NCI-H2081 treated with DMSO at 0.1 percent for 48 hours (cell line): ENCODE measurements around the gene EMB.
"Not testable (repeated sequence)": the region's sequence is repeated elsewhere in the genome, so short reads cannot be mapped to it uniquely, and the experiment has no call there.

Source experiments
- DNase-seq: peaks from one replicate; lab custom pipeline; 2025; lab: John Stamatoyannopoulos, UW

The EMB gene

GRCh38 chr5:50421184-50421950 lies 19.7 kb downstream of the EMB start:
- DNase-seq: not testable (repeated sequence)

- DNase-seq: no peak
Measured at GRCh38 chr5:50420343-50420935, 20.6 kb downstream of the EMB start.

DNA sequence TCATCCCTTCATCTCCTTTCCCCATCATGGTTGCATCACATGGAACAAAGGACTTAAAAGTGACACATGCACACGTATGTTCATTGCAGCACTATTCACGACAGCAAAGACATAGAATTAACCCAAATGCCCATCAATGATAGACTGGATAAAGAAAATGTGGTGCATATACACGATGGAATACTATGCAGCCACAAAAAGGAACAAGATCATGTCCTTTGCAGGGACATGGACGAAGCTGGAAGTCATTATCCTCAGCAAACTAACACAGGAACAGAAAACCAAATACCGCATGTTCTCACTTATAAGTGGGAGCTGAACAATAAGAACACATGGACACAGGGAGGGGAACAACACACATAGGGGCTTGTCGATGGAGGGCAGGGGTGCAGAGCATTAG lies 21.4 kb downstream of the EMB start:
- DNase-seq: not testable (repeated sequence)

- not testable (repeated sequence) for DNase-seq
Measured at GRCh38 chr5:50416637-50417036, 24.5 kb downstream of the EMB start.

GRCh38 chr5:50415912-50416311 lies 25.2 kb downstream of the EMB start:
- DNase-seq: no peak

DNA sequence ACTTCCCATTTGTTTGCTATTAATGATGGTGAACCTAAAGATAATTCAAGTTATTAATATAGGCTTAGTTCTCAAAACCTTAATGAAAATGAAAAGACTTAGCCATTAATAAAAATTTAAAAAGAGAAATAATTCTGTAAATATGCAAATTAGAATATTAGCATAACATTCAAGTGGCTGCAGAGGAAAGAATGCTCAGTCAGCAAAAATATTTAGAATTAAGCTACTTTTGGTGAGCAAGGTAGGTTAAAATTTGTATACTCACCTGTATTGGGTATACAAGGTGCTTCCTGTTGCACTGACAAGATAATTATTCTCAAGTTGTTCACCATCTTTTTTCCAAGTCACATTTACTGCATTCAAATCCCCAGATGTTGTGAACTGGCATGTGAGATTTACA lies 30.2 kb downstream of the EMB start:
- not testable (repeated sequence) for DNase-seq

DNA sequence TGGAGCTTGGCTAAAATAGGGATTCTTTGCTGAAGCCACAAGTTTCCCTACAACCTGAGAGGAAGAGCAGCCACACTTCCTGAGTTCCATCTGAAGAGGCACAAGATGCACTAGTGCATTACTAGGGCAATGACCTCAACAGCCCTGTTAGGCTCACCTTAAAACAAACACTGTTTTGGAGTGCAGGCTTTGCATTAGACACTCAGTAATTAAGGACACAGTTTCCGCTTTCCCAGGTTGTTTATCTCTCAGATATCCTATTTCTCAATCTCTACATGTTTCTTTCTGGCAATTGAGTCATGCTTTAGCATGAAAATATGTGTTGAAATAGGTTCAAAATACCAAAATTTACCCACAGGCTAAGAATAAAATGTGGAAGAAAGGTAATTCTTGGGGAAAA lies 34.2 kb downstream of the EMB start:
- no peak for DNase-seq

- DNase-seq: no peak
Measured at GRCh38 chr5:50401336-50401735, 39.8 kb downstream of the EMB start.

- not testable (repeated sequence) for DNase-seq
Measured at GRCh38 chr5:50393925-50394609, 47.0 kb downstream of the EMB start.

DNA sequence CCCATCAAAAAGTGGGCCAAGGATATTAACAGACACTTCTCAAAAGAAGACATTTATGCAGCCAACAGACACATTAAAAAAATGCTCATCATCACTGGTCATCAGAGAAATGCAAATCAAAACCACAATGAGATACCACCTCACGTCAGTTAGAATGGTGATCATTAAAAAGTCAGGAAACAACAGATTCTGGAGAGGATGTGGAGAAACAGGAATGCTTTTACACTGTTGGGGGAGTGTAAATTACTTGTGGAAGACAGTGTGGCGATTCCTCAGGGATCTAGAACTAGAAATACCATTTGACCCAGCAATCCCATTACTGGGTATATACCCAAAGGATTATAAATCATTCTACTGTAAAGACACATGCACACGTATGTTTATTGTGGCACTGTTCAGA lies 48.8 kb downstream of the EMB start:
- not testable (repeated sequence) for DNase-seq

GRCh38 chr5:50384381-50384780 lies 56.7 kb downstream of the EMB start:
- DNase-seq: not testable (repeated sequence)

- DNase-seq: not testable (repeated sequence)
Measured at GRCh38 chr5:50376696-50377095, 64.4 kb downstream of the EMB start.

- not testable (repeated sequence) for DNase-seq
Measured at GRCh38 chr5:50369287-50370033, 71.6 kb downstream of the EMB start.

- DNase-seq: no peak
Measured at GRCh38 chr5:50365426-50366251, 75.4 kb downstream of the EMB start.

DNA sequence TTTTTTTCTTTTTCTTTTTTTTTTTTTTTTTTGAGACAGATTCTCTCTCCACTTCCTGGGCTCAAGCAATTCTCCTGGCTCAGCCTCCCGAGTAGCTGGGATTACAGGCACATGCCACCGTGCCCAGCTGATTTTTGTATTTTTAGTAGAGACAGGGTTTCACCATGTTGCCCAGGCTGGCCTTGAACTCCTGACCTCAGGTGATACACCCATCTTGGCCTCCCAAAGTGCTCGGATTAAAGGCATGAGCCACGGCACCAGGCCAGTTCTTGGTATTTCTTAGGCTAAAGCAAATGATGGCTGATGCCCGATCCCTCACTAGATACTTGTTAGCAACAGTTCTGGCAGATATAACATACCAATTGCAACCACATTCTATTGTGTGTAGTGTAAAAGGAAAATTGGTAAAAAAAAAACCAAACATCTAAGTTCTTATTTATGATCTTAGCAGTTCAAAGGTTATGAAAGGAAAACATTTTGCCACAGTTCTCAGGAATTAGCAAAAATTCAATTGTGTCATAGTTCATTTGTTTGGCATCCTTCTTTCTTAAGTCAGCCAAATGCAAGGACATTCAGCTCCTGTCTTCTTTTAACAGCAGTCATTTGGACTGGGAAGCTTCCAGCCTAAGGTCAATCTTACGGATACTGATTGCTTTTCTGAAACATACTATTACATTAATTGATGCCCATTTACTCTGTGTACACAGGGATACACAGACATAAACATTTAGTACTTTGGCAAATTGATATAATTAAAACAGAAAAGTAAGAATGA lies 76.4 kb downstream of the EMB start:
- not testable (repeated sequence) for DNase-seq

DNA sequence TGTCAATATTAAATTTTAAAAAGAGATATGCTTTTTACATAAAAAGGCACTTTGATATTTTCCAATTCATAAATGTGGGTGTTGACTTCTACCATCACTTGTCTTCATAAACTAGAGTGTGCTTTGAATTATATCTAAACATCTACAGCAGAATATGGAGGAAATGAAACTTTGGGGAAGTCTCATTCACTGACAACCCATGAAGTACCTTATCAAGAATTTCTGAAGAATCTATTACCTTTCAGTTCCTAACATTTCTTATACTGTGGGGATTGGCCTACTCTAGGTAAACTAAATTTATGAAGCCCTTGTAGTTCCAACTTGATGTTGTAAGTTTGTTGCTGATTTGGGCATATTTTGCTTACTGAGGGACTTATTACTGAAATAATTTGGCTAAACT lies 81.9 kb downstream of the EMB start:
- no peak for DNase-seq

GRCh38 chr5:50352382-50352781 lies 88.7 kb downstream of the EMB start:
- DNase-seq: no peak
